AG04450 (cell line): ENCODE measurements around the gene USP54. TPM values are rescaled to one million over a fixed set of nuclear protein-coding genes. Genes with fewer than 3 reads are reported as not detected.
A peak's percentile ranks its signal among the peaks of the same experiment; 100 is the strongest.

Experiments
- CTCF ChIA-PET: fragments of 300-600, 350-600 bp; formaldehyde crosslinking; extraction: SDS; loops from one replicate; lab custom pipeline; 2022; ENCODE audit warnings: antibody characterized with exemption, inconsistent platforms; lab: Charles Lee
- POLR2A ChIA-PET: fragments of 350-600 bp; formaldehyde crosslinking; extraction: SDS; loops from one replicate; lab custom pipeline; 2021; ENCODE audit warnings: antibody characterized with exemption, inconsistent platforms; lab: Yijun Ruan, JAX
- DNase-seq: peaks from one replicate; pipeline ENCODE4 v3.0.0-alpha.2; 2011; ENCODE audit warnings: low read depth, low spot score
- H3K27ac ChIP-seq: one replicate; pipeline ENCODE4 v1.5.1; 2012; ENCODE audit warnings: low read depth, low read length, control low read depth
- H3K27me3 ChIP-seq: one replicate; pipeline ENCODE4 v1.6.0; 2012; ENCODE audit warnings: low read length; ENCODE audit not compliant: control insufficient read depth, insufficient read depth
- H3K4me3 ChIP-seq: 2 replicates; pipeline ENCODE4 v1.5.1; 2011; ENCODE audit warnings: mild to moderate bottlenecking, low read depth, low read length, control low read depth
- H3K9me3 ChIP-seq: 2 replicates; pipeline ENCODE4 v1.5.1; 2012; ENCODE audit warnings: low read length; ENCODE audit not compliant: control insufficient read depth, insufficient read depth
- polyA plus RNA-seq: library from polyadenylated mRNA; depleted of rRNA; stranded (reverse); fragments of >200 nt; gene quantifications from 2 replicates; pipeline ENCODE4 v1.2.3, GENCODE V29; 2011
- TF ChIP-seq, protein P1 (sequence below): IDR thresholded peaks from 2 replicates; pipeline ENCODE4 v1.5.1; 2011; ENCODE audit warnings: low read depth, low read length, control low read depth, inconsistent platforms

The USP54 gene
- polyA plus RNA-seq, 1 experiment: 11.2 TPM

DNA sequence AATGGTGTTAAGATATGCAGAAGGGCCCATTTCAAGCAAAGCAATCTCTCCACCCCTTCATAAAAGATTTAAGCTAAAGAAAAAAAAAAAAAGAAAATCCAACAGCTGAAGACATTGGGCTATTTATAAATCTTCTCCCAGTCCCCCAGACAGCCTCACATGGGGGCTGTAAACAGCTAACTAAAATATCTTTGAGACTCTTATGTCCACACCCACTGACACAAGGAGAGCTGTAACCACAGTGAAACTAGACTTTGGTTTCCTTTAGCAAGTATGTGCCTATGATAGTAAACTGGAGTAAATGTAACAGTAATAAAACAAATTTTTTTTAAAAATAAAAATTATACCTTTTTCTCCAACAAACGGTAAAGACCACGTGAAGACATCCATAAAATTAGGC is 123.9 kb downstream of the USP54 start:
- H3K4me3 ChIP-seq: no peak overlapping the region
- ChIA-PET CTCF (interaction anchor here (0.9 kb wide), 1 partner anchor 11 kb away, joined by 4 read pairs; no protein-coding TSS in a partner anchor), POLR2A (no interaction called here)
- H3K27me3 ChIP-seq: no peaks in the 10 kb centered on the region
- H3K27ac ChIP-seq: no peak overlapping the region
- TF ChIP-seq, protein P1, sequence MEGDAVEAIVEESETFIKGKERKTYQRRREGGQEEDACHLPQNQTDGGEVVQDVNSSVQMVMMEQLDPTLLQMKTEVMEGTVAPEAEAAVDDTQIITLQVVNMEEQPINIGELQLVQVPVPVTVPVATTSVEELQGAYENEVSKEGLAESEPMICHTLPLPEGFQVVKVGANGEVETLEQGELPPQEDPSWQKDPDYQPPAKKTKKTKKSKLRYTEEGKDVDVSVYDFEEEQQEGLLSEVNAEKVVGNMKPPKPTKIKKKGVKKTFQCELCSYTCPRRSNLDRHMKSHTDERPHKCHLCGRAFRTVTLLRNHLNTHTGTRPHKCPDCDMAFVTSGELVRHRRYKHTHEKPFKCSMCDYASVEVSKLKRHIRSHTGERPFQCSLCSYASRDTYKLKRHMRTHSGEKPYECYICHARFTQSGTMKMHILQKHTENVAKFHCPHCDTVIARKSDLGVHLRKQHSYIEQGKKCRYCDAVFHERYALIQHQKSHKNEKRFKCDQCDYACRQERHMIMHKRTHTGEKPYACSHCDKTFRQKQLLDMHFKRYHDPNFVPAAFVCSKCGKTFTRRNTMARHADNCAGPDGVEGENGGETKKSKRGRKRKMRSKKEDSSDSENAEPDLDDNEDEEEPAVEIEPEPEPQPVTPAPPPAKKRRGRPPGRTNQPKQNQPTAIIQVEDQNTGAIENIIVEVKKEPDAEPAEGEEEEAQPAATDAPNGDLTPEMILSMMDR: no peak
- DNase-seq: no peak
- H3K9me3 ChIP-seq: no peaks in the 10 kb centered on the region

DNA sequence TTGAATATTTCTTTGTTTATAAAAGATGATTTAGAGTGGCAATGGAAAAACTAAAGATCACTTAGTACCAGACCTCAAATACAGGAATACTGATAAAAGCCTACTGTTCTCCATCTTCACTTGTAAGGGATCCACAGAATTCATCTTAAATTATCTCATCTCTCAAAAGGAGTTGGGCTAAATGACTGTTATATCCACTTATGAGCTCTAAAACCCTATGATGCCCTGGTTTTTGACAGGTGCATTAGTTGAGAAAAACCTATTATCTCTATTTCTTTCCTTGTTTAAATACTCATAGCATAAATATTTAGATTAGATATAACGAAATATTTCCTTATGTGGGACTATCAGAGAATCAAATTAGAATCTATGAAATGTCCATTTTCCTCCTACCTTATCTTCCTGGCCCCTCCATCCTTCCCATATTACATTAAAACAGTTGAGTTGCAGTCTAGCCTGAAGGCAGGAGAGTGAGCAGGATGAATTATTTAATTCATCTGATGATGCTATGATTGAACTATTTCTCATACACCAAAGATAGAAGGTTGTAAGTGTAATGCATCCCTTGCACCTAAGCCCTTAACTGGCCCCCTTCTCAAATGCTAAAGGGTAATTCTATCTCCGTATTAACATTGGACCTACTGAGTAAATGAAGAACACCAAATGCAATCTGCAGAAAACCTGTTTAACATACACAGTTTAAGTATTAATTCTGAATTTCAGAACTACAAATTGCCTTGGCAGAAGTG is 125.0 kb downstream of the USP54 start:
- TF ChIP-seq, protein P1: no peak
- H3K27me3 ChIP-seq: no peaks in the 10 kb centered on the region
- no peaks in the 10 kb centered on the region for H3K9me3 ChIP-seq
- H3K27ac ChIP-seq: no peak overlapping the region
- DNase-seq: no peak
- no peak overlapping the region for H3K4me3 ChIP-seq
- CTCF ChIA-PET: no interaction called here
- POLR2A ChIA-PET: no interaction called here

DNA sequence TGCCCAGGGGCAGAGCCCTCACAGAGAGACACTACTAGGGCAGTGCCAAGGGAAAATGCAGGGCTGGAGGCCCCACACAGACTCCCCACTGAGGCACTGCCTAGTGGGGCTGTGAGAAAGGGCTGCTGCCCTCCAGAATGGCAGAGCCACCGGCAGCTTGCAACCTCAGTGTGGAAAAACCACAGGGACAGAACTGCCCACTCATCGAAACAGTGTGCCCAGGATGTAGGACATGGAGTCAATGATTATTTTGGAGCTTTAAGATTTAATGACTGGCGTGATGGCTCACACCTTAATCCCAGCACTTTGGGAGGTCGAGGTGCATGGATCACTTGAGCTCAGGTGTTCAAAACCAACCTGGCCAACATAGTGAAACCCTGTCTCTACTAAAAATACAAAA is 130.2 kb downstream of the USP54 start:
- TF ChIP-seq, protein P1: no peak
- ChIA-PET CTCF (no interaction called here), POLR2A (no interaction called here)
- DNase-seq: no peak
- no peak overlapping the region for H3K4me3 ChIP-seq
- H3K27ac ChIP-seq: peak overlapping the region; percentile 13
- no peaks in the 10 kb centered on the region for H3K27me3 ChIP-seq
- H3K9me3 ChIP-seq: no peaks in the 10 kb centered on the region

DNA sequence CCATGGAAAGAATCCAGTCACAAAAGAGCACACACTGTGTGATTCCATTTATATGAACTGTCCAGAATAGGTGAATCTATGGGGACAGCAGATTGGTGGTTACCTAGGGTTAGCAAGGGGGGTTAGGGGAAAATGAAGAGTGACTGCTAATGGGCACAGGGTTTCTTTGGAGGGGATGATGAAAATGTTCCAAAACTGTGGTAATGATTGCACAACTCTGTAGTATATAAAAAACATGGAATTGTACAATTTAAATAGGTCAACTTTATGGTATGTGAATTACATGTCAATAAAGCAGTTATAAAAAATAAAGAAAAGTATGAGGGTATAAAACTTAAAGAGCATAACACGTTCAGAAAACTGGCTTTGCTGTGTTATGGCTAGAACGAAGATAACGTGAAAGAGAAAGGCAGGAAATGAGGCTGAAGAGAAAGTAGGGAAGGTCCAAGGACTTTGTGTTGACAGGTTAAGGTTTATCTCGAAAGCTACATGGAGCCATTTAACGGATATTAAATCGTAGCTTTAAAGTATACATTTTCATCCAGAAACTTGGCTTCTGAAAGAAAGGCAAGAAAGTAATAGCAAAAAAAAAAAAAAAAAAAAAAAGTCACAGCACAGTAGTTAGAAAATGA is 131.3 kb downstream of the USP54 start:
- no peaks in the 10 kb centered on the region for H3K9me3 ChIP-seq
- H3K27me3 ChIP-seq: no peaks in the 10 kb centered on the region
- no peak overlapping the region for H3K27ac ChIP-seq
- ChIA-PET CTCF (no interaction called here), POLR2A (no interaction called here)
- TF ChIP-seq, protein P1: no peak
- no peak overlapping the region for H3K4me3 ChIP-seq
- no peak for DNase-seq

DNA sequence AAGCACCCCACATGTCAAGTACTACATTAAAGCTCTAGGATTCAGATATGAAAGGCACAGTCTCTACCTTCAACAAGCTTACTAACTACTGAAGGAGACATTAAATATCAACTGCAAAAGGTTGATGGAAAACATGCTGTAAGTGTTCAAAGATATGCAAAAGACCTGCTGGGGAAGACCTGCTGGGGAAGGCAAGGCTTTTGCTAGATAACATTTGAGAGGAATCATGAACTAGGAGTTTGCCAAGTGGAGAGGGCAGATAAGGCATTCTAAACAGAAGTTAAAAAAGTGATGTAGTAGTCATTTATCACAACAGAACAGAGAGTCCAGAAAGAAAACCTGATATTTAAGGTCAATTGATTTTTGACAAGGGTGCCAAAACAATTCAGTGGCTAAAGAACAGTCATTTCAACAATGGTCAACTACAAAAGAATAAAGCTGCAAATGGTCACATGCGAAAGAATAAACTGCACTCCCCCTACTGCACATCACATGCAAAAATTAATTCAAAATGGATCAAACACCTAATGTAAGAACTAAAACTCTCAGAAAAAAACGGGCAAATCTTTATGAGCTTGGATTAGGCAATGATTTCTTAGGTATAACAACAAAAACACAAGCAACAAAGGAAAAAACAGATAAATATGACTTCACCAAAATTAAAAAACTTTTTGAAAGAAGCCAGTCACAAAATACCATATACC is 134.8 kb downstream of the USP54 start:
- POLR2A ChIA-PET: no interaction called here
- DNase-seq: no peak
- TF ChIP-seq, protein P1: no peak
- CTCF ChIA-PET: no interaction called here
- Histone ChIP-seq H3K27ac (no peak overlapping the region), H3K9me3 (no peaks in the 10 kb centered on the region), H3K4me3 (no peak overlapping the region), H3K27me3 (no peaks in the 10 kb centered on the region)
